Endodermal cell (in vitro differentiated cells): ENCODE results near the gene KCNJ1. TPM values are rescaled to one million over a fixed set of nuclear protein-coding genes. Genes with fewer than 3 reads are reported as not detected.

Experiments used
- DNase-seq: peaks from one replicate; pipeline ENCODE4 v3.0.0-alpha.2; 2017
- H3K27ac ChIP-seq: 2 replicates; pipeline ENCODE4 v1.5.1; 2013; ENCODE audit warnings: mild to moderate bottlenecking, low read depth, low read length, moderate library complexity
- H3K27me3 ChIP-seq: 2 replicates; pipeline ENCODE4 v1.6.1; 2013; ENCODE audit warnings: mild to moderate bottlenecking, low read length, moderate library complexity; ENCODE audit not compliant: insufficient read depth, control insufficient read depth, poor library complexity, severe bottlenecking
- H3K36me3 ChIP-seq: 2 replicates; pipeline ENCODE4 v1.7.0; 2013; ENCODE audit warnings: mild to moderate bottlenecking, low read length, moderate library complexity; ENCODE audit not compliant: control insufficient read depth, insufficient read depth
- H3K4me1 ChIP-seq: one replicate; pipeline ENCODE4 v1.7.0; 2013; ENCODE audit warnings: low read length; ENCODE audit not compliant: control insufficient read depth, insufficient read depth
- H3K4me3 ChIP-seq: 2 replicates; pipeline ENCODE4 v1.5.1; 2013; ENCODE audit warnings: mild to moderate bottlenecking, low read length, moderate library complexity
- H3K9ac ChIP-seq: 2 replicates; pipeline ENCODE4 v1.6.1; 2013; ENCODE audit warnings: mild to moderate bottlenecking, low read length, moderate library complexity; ENCODE audit not compliant: poor library complexity, severe bottlenecking; ENCODE audit errors: extremely low read depth
- H3K9me3 ChIP-seq: 2 replicates; pipeline ENCODE4 v1.6.1; 2013; ENCODE audit warnings: mild to moderate bottlenecking, low read length, moderate library complexity; ENCODE audit not compliant: control insufficient read depth
- H3K27ac Mint-ChIP-seq: 2 replicates; pipeline ENCODE4 v1.8.0; 2020; ENCODE audit warnings: mixed read lengths
- H3K27me3 Mint-ChIP-seq: 2 replicates; pipeline ENCODE4 v1.8.0; 2021; ENCODE audit warnings: mild to moderate bottlenecking, mixed read lengths; ENCODE audit not compliant: insufficient read depth
- H3K36me3 Mint-ChIP-seq: 2 replicates; pipeline ENCODE4 v1.8.0; 2020; ENCODE audit warnings: low read depth, mixed read lengths
- H3K4me1 Mint-ChIP-seq: 2 replicates; pipeline ENCODE4 v1.8.0; 2020; ENCODE audit warnings: mixed read lengths
- H3K4me3 Mint-ChIP-seq: 2 replicates; pipeline ENCODE4 v1.8.0; 2020; ENCODE audit warnings: mild to moderate bottlenecking, moderate library complexity, mixed read lengths
- H3K9me3 Mint-ChIP-seq: 2 replicates; pipeline ENCODE4 v1.8.0; 2020; ENCODE audit warnings: mild to moderate bottlenecking, mixed read lengths
- CTCF ChIP-seq: fragments of 200-600 bp; sonication (generic); conservative IDR thresholded peaks from 2 replicates; pipeline ENCODE4 v1.5.0; 2021; ENCODE audit warnings: antibody characterized with exemption, mild to moderate bottlenecking
- WGBS, 2 experiments: methylation state at CpG; one replicate each; pipeline versions ENCODE4 v1.1.5 to v1.1.7; 2013; ENCODE audit warnings: missing lambda C conversion rate in 2 of 2, mixed read lengths in 1 of 2; ENCODE audit not compliant: insufficient coverage in 1 of 2, insufficient read length in 1 of 2; 5-methylcytosine and 5-hydroxymethylcytosine counted together
- total RNA-seq, 2 donors: library from RNA; stranded (reverse); fragmentation: NEBNext Ultra II Directional in 1 of 2; extraction: Animal tissue kit (Norgen Biotek cat#: 25700) in 1 of 2; gene quantifications; 2 replicates in 1 of 2; 3 replicates in 1 of 2; pipeline ENCODE4 v1.2.1, GENCODE V29; 2021

Gene KCNJ1
- total RNA-seq, 2 donors from 2014 or later: not detected

- Histone ChIP-seq H3K4me3 (no peak overlapping the region), H3K9me3 (no peaks in the 10 kb centered on the region), H3K27ac (no peak overlapping the region), H3K36me3 (no peaks in the 10 kb centered on the region), H3K4me1 (no peaks in the 10 kb centered on the region), H3K9ac (no peak overlapping the region), H3K27me3 (peaks cover 21% of the 10 kb centered on the region)
- Mint-ChIP-seq H3K27me3 (peaks cover 29% of the 10 kb centered on the region), H3K9me3 (no peaks in the 10 kb centered on the region), H3K36me3 (peaks cover 3% of the 10 kb centered on the region), H3K27ac (no peak overlapping the region), H3K4me1 (no peaks in the 10 kb centered on the region), H3K4me3 (no peak overlapping the region)
- TF ChIP-seq CTCF: no peak
- DNase-seq: no peak
- 94 to 100% methylated on average over 6 to 18 of the region's 18 CpGs for WGBS, 2 experiments
Observed at GRCh38 chr11:128911701-128912100, 44.6 kb upstream of the KCNJ1 start.

- Mint-ChIP-seq H3K9me3 (no peaks in the 10 kb centered on the region), H3K4me1 (peaks cover under 1% of the 10 kb centered on the region), H3K4me3 (no peak overlapping the region), H3K27ac (no peak overlapping the region), H3K36me3 (peaks cover 3% of the 10 kb centered on the region), H3K27me3 (peaks cover 30% of the 10 kb centered on the region)
- no peak for DNase-seq
- 95 to 97% methylated on average over 14 to 17 of the region's 17 CpGs for WGBS, 2 experiments
- TF ChIP-seq CTCF: no peak
- H3K4me1 ChIP-seq: no peaks in the 10 kb centered on the region
- no peak overlapping the region for H3K4me3 ChIP-seq
- no peak overlapping the region for H3K27ac ChIP-seq
- H3K9me3 ChIP-seq: no peaks in the 10 kb centered on the region
- peaks cover 26% of the 10 kb centered on the region for H3K27me3 ChIP-seq
- H3K9ac ChIP-seq: no peak overlapping the region
- no peaks in the 10 kb centered on the region for H3K36me3 ChIP-seq
Observed at GRCh38 chr11:128911239-128911638, 44.1 kb upstream of the KCNJ1 start.

GRCh38 chr11:128910576-128910975 lies 43.5 kb upstream of the KCNJ1 start:
- peaks cover 3% of the 10 kb centered on the region for H3K36me3 Mint-ChIP-seq
- no peak overlapping the region for H3K9ac ChIP-seq
- H3K4me1 ChIP-seq: no peaks in the 10 kb centered on the region
- H3K27ac ChIP-seq: no peak overlapping the region
- no peak for DNase-seq
- WGBS, 2 experiments: 80 to 97% methylated on average over 1 to 2 of the region's 3 CpGs
- no peaks in the 10 kb centered on the region for H3K9me3 ChIP-seq
- H3K27ac Mint-ChIP-seq: no peak overlapping the region
- peaks cover 32% of the 10 kb centered on the region for H3K27me3 ChIP-seq
- no peaks in the 10 kb centered on the region for H3K36me3 ChIP-seq
- H3K4me3 ChIP-seq: no peak overlapping the region
- peaks cover 3% of the 10 kb centered on the region for H3K4me1 Mint-ChIP-seq
- TF ChIP-seq CTCF: no peak
- peaks cover 2% of the 10 kb centered on the region for H3K9me3 Mint-ChIP-seq
- peaks cover 31% of the 10 kb centered on the region for H3K27me3 Mint-ChIP-seq
- no peak overlapping the region for H3K4me3 Mint-ChIP-seq
